Neural cell (in vitro differentiated cells): ENCODE data around the gene LRRC42. TPM values are rescaled to one million over a fixed set of nuclear protein-coding genes. Genes with fewer than 3 reads are reported as not detected.

Experiments used
- H2AFZ ChIP-seq: fragments of 200-600, 300-800 bp; sonication (generic), shearing (Covaris generic); 2 replicates; pipeline ENCODE4 v1.6.0; 2014; ENCODE audit warnings: low read depth, mild to moderate bottlenecking, antibody characterized with exemption, low read length, moderate library complexity
- H3F3A ChIP-seq: fragments of 200-600 bp; shearing (Covaris generic); 2 replicates; pipeline ENCODE4 v1.6.1; 2016; ENCODE audit warnings: mild to moderate bottlenecking, moderate library complexity, mixed read lengths, antibody characterized with exemption, low read length; ENCODE audit not compliant: insufficient read depth, poor library complexity, severe bottlenecking
- H3K27ac ChIP-seq: fragments of 200-600, 300-800 bp; sonication (generic), shearing (Covaris generic); 2 replicates; pipeline ENCODE4 v1.5.1; 2014; ENCODE audit warnings: mild to moderate bottlenecking, low read length, moderate library complexity
- H3K27me3 ChIP-seq: fragments of 300-800, 200-600 bp; sonication (generic), shearing (Covaris generic); 2 replicates; pipeline ENCODE4 v1.6.0; 2014; ENCODE audit warnings: mild to moderate bottlenecking, low read depth, low read length, moderate library complexity; ENCODE audit not compliant: insufficient read depth
- H3K36me3 ChIP-seq: fragments of 300-800, 200-600 bp; sonication (generic), shearing (Covaris generic); 2 replicates; pipeline ENCODE4 v1.5.1; 2014; ENCODE audit warnings: mild to moderate bottlenecking, antibody characterized with exemption, low read length, moderate library complexity; ENCODE audit not compliant: insufficient read depth
- H3K4me2 ChIP-seq: fragments of 300-800, 200-600 bp; sonication (generic), shearing (Covaris generic); 2 replicates; pipeline ENCODE4 v1.6.0; 2014; ENCODE audit warnings: mild to moderate bottlenecking, low read length
- H3K4me3 ChIP-seq: fragments of 300-800, 200-600 bp; sonication (generic), shearing (Covaris generic); 2 replicates; pipeline ENCODE4 v1.5.1; 2014; ENCODE audit warnings: mild to moderate bottlenecking, low read length, moderate library complexity
- H3K79me2 ChIP-seq: fragments of 200-600 bp; shearing (Covaris generic); replicated peaks from 2 replicates; pipeline ENCODE4 v1.6.0; 2014; ENCODE audit warnings: mild to moderate bottlenecking, low read length, moderate library complexity; ENCODE audit not compliant: insufficient read depth
- H3K9ac ChIP-seq: fragments of 300-800, 200-600 bp; sonication (generic), shearing (Covaris generic); 2 replicates; pipeline ENCODE4 v1.6.1; 2016; ENCODE audit warnings: mild to moderate bottlenecking, low read length, mixed read lengths
- H3K9me2 ChIP-seq: fragments of 200-600 bp; shearing (Covaris generic); 2 replicates; pipeline ENCODE4 v1.6.1; 2016; ENCODE audit warnings: mild to moderate bottlenecking, low read length, mixed read lengths; ENCODE audit not compliant: insufficient read depth
- H3K9me3 ChIP-seq: fragments of 200-600, 300-800 bp; sonication (generic), shearing (Covaris generic); 2 replicates; pipeline ENCODE4 v1.6.1; 2016; ENCODE audit warnings: mild to moderate bottlenecking, mixed run types, low read length, moderate library complexity, mixed read lengths
- H4K20me1 ChIP-seq: fragments of 200-600 bp; shearing (Covaris generic); 2 replicates; pipeline ENCODE4 v1.6.1; 2016; ENCODE audit warnings: mild to moderate bottlenecking, mixed run types; ENCODE audit not compliant: insufficient read depth
- EP300 ChIP-seq: fragments of 450-650 bp; conservative IDR thresholded peaks from 2 replicates; pipeline ENCODE4 v1.6.1; 2014; ENCODE audit warnings: antibody characterized with exemption, mild to moderate bottlenecking, moderate library complexity; ENCODE audit not compliant: poor library complexity, severe bottlenecking
- EZH2 ChIP-seq: fragments of 200-600, 300-800 bp; shearing (Covaris generic), sonication (generic); IDR thresholded peaks from 2 replicates; pipeline ENCODE4 v1.6.1; 2014; ENCODE audit warnings: antibody characterized with exemption, low read length, borderline replicate concordance, mild to moderate bottlenecking; ENCODE audit not compliant: insufficient read depth, poor library complexity, severe bottlenecking
- MXI1 ChIP-seq: fragments of 450-650 bp; conservative IDR thresholded peaks from 2 replicates; pipeline ENCODE4 v1.6.1; 2014; ENCODE audit warnings: antibody characterized with exemption, mild to moderate bottlenecking; ENCODE audit not compliant: poor library complexity, severe bottlenecking
- POLR2AphosphoS5 ChIP-seq: IDR thresholded peaks from 2 replicates; pipeline ENCODE4 v1.6.1; 2012
- RAD21 ChIP-seq: fragments of 450-650 bp; conservative IDR thresholded peaks from 2 replicates; pipeline ENCODE4 v1.6.1; 2014; ENCODE audit warnings: antibody characterized with exemption, mild to moderate bottlenecking, moderate library complexity
- SMC3 ChIP-seq: fragments of 450-650 bp; conservative IDR thresholded peaks from 2 replicates; pipeline ENCODE4 v1.6.1; 2014; ENCODE audit warnings: antibody characterized with exemption, mild to moderate bottlenecking, moderate library complexity; ENCODE audit not compliant: poor library complexity
- TAF1 ChIP-seq: IDR thresholded peaks from 2 replicates; pipeline ENCODE4 v1.6.1; 2012; ENCODE audit warnings: low read depth
- polyA plus RNA-seq: library from polyadenylated mRNA; depleted of rRNA; stranded (reverse); fragments of >200 nt; gene quantifications from 2 replicates; pipeline ENCODE4 v1.2.3, GENCODE V29; 2014
- TF ChIP-seq, protein P1 (sequence below): fragments of 450-650 bp; IDR thresholded peaks from 2 replicates; pipeline ENCODE4 v1.5.1; 2014; ENCODE audit warnings: antibody characterized with exemption, mild to moderate bottlenecking, moderate library complexity; ENCODE audit not compliant: poor library complexity, severe bottlenecking
- TF ChIP-seq, protein P2 (sequence below): IDR thresholded peaks from 2 replicates; pipeline ENCODE4 v1.6.1; 2012; ENCODE audit warnings: borderline replicate concordance

LRRC42 gene
- polyA plus RNA-seq, 1 donor from 2014 or later, result 23.9 TPM

DNA sequence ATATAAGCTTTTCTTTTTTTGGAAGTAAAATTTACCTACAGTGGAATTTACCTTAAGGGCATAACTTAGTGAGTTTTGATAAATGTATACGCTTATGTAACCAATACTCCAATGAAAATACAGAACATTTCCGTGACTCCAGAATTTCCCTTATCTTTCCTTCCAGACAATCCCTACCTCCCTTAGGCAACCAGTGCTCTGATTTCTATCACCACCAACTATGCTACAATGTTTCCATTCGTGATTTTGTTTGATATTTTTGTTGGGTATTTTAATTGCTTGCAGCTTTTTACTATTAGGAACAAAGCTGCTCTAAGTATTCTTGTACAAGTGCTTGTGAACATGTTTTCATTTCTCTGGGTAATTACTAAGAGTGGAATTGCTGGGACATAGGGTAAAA, 15.2 kb upstream of the LRRC42 start:
- no peak overlapping the region for H2AFZ ChIP-seq
- H3K9me3 ChIP-seq, result no peaks in the 10 kb centered on the region
- peaks cover 6% of the 10 kb centered on the region for H3K36me3 ChIP-seq
- H3K27ac ChIP-seq, result no peak overlapping the region
- TF ChIP-seq EZH2 (no peak), SMC3 (no peak), POLR2AphosphoS5 (no peak), TAF1 (no peak), MXI1 (no peak), RAD21 (no peak), EP300 (no peak)
- TF ChIP-seq, protein P1, sequence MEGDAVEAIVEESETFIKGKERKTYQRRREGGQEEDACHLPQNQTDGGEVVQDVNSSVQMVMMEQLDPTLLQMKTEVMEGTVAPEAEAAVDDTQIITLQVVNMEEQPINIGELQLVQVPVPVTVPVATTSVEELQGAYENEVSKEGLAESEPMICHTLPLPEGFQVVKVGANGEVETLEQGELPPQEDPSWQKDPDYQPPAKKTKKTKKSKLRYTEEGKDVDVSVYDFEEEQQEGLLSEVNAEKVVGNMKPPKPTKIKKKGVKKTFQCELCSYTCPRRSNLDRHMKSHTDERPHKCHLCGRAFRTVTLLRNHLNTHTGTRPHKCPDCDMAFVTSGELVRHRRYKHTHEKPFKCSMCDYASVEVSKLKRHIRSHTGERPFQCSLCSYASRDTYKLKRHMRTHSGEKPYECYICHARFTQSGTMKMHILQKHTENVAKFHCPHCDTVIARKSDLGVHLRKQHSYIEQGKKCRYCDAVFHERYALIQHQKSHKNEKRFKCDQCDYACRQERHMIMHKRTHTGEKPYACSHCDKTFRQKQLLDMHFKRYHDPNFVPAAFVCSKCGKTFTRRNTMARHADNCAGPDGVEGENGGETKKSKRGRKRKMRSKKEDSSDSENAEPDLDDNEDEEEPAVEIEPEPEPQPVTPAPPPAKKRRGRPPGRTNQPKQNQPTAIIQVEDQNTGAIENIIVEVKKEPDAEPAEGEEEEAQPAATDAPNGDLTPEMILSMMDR, result no peak
- TF ChIP-seq, protein P2, sequence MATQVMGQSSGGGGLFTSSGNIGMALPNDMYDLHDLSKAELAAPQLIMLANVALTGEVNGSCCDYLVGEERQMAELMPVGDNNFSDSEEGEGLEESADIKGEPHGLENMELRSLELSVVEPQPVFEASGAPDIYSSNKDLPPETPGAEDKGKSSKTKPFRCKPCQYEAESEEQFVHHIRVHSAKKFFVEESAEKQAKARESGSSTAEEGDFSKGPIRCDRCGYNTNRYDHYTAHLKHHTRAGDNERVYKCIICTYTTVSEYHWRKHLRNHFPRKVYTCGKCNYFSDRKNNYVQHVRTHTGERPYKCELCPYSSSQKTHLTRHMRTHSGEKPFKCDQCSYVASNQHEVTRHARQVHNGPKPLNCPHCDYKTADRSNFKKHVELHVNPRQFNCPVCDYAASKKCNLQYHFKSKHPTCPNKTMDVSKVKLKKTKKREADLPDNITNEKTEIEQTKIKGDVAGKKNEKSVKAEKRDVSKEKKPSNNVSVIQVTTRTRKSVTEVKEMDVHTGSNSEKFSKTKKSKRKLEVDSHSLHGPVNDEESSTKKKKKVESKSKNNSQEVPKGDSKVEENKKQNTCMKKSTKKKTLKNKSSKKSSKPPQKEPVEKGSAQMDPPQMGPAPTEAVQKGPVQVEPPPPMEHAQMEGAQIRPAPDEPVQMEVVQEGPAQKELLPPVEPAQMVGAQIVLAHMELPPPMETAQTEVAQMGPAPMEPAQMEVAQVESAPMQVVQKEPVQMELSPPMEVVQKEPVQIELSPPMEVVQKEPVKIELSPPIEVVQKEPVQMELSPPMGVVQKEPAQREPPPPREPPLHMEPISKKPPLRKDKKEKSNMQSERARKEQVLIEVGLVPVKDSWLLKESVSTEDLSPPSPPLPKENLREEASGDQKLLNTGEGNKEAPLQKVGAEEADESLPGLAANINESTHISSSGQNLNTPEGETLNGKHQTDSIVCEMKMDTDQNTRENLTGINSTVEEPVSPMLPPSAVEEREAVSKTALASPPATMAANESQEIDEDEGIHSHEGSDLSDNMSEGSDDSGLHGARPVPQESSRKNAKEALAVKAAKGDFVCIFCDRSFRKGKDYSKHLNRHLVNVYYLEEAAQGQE, result no peak
- no peak overlapping the region for H3K9ac ChIP-seq
- H4K20me1 ChIP-seq, result no peaks in the 10 kb centered on the region
- H3K4me3 ChIP-seq, result no peak overlapping the region
- no peak overlapping the region for H3K4me2 ChIP-seq
- no peaks in the 10 kb centered on the region for H3K27me3 ChIP-seq
- no peaks in the 10 kb centered on the region for H3K9me2 ChIP-seq
- no peaks in the 10 kb centered on the region for H3F3A ChIP-seq
- no peaks in the 10 kb centered on the region for H3K79me2 ChIP-seq

DNA sequence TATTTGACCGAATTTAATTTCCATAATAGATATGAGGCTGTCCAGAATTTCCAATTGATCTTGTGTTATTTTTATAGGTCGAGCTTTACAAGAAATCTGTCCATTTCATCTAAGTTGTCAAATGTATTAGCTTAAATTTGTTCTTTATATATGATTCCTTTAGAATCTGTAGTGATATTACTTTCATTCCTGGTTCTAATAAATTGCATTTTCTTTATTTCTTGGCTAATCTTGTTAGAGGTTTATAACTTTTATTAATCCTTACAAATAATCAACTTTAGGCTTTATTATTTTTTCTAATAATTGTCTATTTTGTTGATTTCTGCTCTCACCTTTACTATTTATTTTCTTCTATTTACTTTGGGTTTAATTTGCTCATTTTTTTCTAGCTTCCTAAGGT, 14.6 kb upstream of the LRRC42 start:
- no peaks in the 10 kb centered on the region for H4K20me1 ChIP-seq
- no peaks in the 10 kb centered on the region for H3K79me2 ChIP-seq
- H2AFZ ChIP-seq, result no peak overlapping the region
- H3K27me3 ChIP-seq, result no peaks in the 10 kb centered on the region
- no peaks in the 10 kb centered on the region for H3K9me3 ChIP-seq
- no peaks in the 10 kb centered on the region for H3K9me2 ChIP-seq
- TF ChIP-seq, protein P1, result no peak
- no peaks in the 10 kb centered on the region for H3F3A ChIP-seq
- H3K36me3 ChIP-seq, result peaks cover 6% of the 10 kb centered on the region
- H3K4me2 ChIP-seq, result no peak overlapping the region
- H3K4me3 ChIP-seq, result no peak overlapping the region
- no peak overlapping the region for H3K27ac ChIP-seq
- H3K9ac ChIP-seq, result no peak overlapping the region
